SK-N-SH treated with all-trans-retinoic acid at 6 μM for 48 hours (cell line): ENCODE data around the gene PLD1.

Experiments used
- ARNTL ChIP-seq: fragments of 450-650 bp; formaldehyde crosslinking; IDR thresholded peaks from 2 replicates; pipeline ENCODE4 v1.5.0; 2020; ENCODE audit warnings: low read depth, mild to moderate bottlenecking, moderate library complexity, borderline replicate concordance
- CSRNP3 ChIP-seq: fragments of 250-450 bp; sonication (Bioruptor Pico); IDR thresholded peaks from 2 replicates; pipeline ENCODE4 v1.5.1; 2021; ENCODE audit warnings: mild to moderate bottlenecking, moderate library complexity
- ESRRG ChIP-seq: fragments of 250-450 bp; sonication (Bioruptor Pico); IDR thresholded peaks from 2 replicates; pipeline ENCODE4 v1.6.1; 2021; ENCODE audit warnings: mild to moderate bottlenecking
- ISL1 ChIP-seq: fragments of 250-450 bp; sonication (Bioruptor Pico); IDR thresholded peaks from 2 replicates; pipeline ENCODE4 v2.1.2; 2022; ENCODE audit warnings: mild to moderate bottlenecking, moderate library complexity
- OSR1 ChIP-seq: fragments of 250-450 bp; sonication (Bioruptor Pico); IDR thresholded peaks from 2 replicates; pipeline ENCODE4 v1.8.0; 2022; ENCODE audit warnings: moderate library complexity, mild to moderate bottlenecking, inconsistent platforms
- POU6F1 ChIP-seq: fragments of 250-450 bp; sonication (Bioruptor Pico); IDR thresholded peaks from 2 replicates; pipeline ENCODE4 v1.8.0; 2021; ENCODE audit warnings: low read depth, mild to moderate bottlenecking, moderate library complexity, borderline replicate concordance
- PPARA ChIP-seq: fragments of 250-450 bp; sonication (Bioruptor Pico); IDR thresholded peaks from 2 replicates; pipeline ENCODE4 v1.5.0; 2020; ENCODE audit warnings: mild to moderate bottlenecking, borderline replicate concordance
- RARB ChIP-seq: fragments of 250-450 bp; sonication (Bioruptor Pico); IDR thresholded peaks from 2 replicates; pipeline ENCODE4 v1.8.0; 2021; ENCODE audit warnings: mild to moderate bottlenecking, moderate library complexity
- TCF4 ChIP-seq: fragments of 250-450 bp; sonication (Bioruptor Pico); IDR thresholded peaks from 2 replicates; pipeline ENCODE4 v1.8.0; 2021; ENCODE audit warnings: mild to moderate bottlenecking, moderate library complexity, borderline replicate concordance
- TOX ChIP-seq: fragments of 250-450 bp; sonication (Bioruptor Pico); IDR thresholded peaks from 2 replicates; pipeline ENCODE4 v1.8.0; 2021; ENCODE audit warnings: mild to moderate bottlenecking, moderate library complexity, borderline replicate concordance
- ZNF70 ChIP-seq: fragments of 450-650 bp; formaldehyde crosslinking; IDR thresholded peaks from 2 replicates; pipeline ENCODE4 v1.5.0; 2020; ENCODE audit warnings: mild to moderate bottlenecking, moderate library complexity
- ZNF8 ChIP-seq: fragments of 450-650 bp; formaldehyde crosslinking; IDR thresholded peaks from 2 replicates; pipeline ENCODE4 v1.5.0; 2020; ENCODE audit warnings: mild to moderate bottlenecking, moderate library complexity
- TF ChIP-seq, protein P1 (sequence below): fragments of 250-450 bp; sonication (Bioruptor Pico); IDR thresholded peaks from 2 replicates; pipeline ENCODE4 v1.5.0; 2020; ENCODE audit warnings: mild to moderate bottlenecking, moderate library complexity
- TF ChIP-seq, protein P2 (sequence below): fragments of 250-450 bp; sonication (Bioruptor Pico); IDR thresholded peaks from 2 replicates; pipeline ENCODE4 v1.5.1; 2020; ENCODE audit warnings: low read depth, mild to moderate bottlenecking, moderate library complexity

DNA sequence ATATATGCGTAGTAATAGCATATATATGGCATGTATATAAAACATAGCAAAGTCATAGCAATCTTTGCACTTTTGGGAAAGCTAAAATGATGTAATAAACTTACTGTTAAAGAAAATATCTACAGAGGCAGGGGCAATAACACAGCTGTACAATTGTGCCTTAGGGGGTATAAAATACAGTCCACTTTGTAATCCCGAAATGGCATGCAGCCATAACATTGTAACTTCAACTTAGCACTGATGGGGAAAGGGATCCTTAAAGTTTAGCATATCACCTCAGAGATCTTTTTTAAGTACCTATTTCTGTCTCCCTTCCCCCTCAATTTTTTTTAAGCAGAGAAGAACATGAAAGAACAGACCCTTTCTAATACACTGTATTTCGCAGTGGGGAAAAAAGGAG, 40.8 kb downstream of the PLD1 start:
- no peak for TF ChIP-seq RARB (CRISPR knock-in tag)
- no peak for TF ChIP-seq OSR1
- TF ChIP-seq ISL1 (CRISPR knock-in tag) = no peak
- no peak for TF ChIP-seq TCF4 (CRISPR knock-in tag)
- no peak for TF ChIP-seq CSRNP3
- TF ChIP-seq ARNTL = no peak
- no peak for TF ChIP-seq ESRRG (CRISPR knock-in tag)
- TF ChIP-seq TOX (CRISPR knock-in tag) = no peak
- TF ChIP-seq POU6F1 (CRISPR knock-in tag) = no peak
- no peak for TF ChIP-seq ZNF8 (CRISPR knock-in tag)
- TF ChIP-seq PPARA (CRISPR knock-in tag) = no peak
- TF ChIP-seq, protein P1, sequence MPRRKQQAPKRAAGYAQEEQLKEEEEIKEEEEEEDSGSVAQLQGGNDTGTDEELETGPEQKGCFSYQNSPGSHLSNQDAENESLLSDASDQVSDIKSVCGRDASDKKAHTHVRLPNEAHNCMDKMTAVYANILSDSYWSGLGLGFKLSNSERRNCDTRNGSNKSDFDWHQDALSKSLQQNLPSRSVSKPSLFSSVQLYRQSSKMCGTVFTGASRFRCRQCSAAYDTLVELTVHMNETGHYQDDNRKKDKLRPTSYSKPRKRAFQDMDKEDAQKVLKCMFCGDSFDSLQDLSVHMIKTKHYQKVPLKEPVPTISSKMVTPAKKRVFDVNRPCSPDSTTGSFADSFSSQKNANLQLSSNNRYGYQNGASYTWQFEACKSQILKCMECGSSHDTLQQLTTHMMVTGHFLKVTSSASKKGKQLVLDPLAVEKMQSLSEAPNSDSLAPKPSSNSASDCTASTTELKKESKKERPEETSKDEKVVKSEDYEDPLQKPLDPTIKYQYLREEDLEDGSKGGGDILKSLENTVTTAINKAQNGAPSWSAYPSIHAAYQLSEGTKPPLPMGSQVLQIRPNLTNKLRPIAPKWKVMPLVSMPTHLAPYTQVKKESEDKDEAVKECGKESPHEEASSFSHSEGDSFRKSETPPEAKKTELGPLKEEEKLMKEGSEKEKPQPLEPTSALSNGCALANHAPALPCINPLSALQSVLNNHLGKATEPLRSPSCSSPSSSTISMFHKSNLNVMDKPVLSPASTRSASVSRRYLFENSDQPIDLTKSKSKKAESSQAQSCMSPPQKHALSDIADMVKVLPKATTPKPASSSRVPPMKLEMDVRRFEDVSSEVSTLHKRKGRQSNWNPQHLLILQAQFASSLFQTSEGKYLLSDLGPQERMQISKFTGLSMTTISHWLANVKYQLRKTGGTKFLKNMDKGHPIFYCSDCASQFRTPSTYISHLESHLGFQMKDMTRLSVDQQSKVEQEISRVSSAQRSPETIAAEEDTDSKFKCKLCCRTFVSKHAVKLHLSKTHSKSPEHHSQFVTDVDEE (CRISPR knock-in tag) = no peak
- TF ChIP-seq ZNF70 (CRISPR knock-in tag) = no peak
- TF ChIP-seq, protein P2, sequence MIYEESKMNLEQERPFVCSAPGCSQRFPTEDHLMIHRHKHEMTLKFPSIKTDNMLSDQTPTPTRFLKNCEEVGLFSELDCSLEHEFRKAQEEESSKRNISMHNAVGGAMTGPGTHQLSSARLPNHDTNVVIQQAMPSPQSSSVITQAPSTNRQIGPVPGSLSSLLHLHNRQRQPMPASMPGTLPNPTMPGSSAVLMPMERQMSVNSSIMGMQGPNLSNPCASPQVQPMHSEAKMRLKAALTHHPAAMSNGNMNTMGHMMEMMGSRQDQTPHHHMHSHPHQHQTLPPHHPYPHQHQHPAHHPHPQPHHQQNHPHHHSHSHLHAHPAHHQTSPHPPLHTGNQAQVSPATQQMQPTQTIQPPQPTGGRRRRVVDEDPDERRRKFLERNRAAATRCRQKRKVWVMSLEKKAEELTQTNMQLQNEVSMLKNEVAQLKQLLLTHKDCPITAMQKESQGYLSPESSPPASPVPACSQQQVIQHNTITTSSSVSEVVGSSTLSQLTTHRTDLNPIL (CRISPR knock-in tag) = no peak
